K562 (cell line): ENCODE results near the gene APLF. TPM values are rescaled to one million over a fixed set of nuclear protein-coding genes. Genes with fewer than 3 reads are reported as not detected.

Experiments
- ARID2 ChIP-seq: fragments of 450-650 bp; IDR thresholded peaks from 2 replicates; pipeline ENCODE4 v1.6.1; 2017; ENCODE audit warnings: antibody characterized with exemption, mild to moderate bottlenecking
- BRD4 ChIP-seq: fragments of 200-600 bp; sonication (generic); IDR thresholded peaks from 2 replicates; pipeline ENCODE4 v1.6.1; 2017; ENCODE audit warnings: inconsistent platforms
- EZH2 ChIP-seq: IDR thresholded peaks from 2 replicates; pipeline ENCODE4 v1.6.1; 2012; ENCODE audit warnings: low read depth, mild to moderate bottlenecking, inconsistent platforms, low read length, borderline replicate concordance
- FOXM1 ChIP-seq, 2 experiments: fragments of 450-650 bp in 1 of 2; sonication (generic) in 1 of 2; formaldehyde crosslinking in 1 of 2; IDR thresholded peaks; 2 replicates each; pipeline versions ENCODE4 v1.6.1 to v1.9.0; 2017 to 2022; ENCODE audit warnings: low read depth in 2 of 2, mild to moderate bottlenecking in 2 of 2, missing genetic modification reagents in 1 of 2, moderate library complexity in 1 of 2
- GATAD2A ChIP-seq: fragments of 450-650 bp; IDR thresholded peaks from 2 replicates; pipeline ENCODE4 v1.6.1; 2017
- NFIC ChIP-seq: fragments of 450-650 bp; IDR thresholded peaks from 2 replicates; pipeline ENCODE4 v1.6.1; 2017; ENCODE audit warnings: mild to moderate bottlenecking, inconsistent platforms
- POLR3A ChIP-seq: IDR thresholded peaks from 2 replicates; pipeline ENCODE4 v1.6.1; 2011; ENCODE audit warnings: borderline replicate concordance, mild to moderate bottlenecking, moderate library complexity; ENCODE audit not compliant: insufficient read length, insufficient read depth; ENCODE audit errors: extremely low read depth
- SMAD1 ChIP-seq: fragments of 150-350 bp; IDR thresholded peaks from 2 replicates; pipeline ENCODE4 v1.6.1; 2014; ENCODE audit warnings: low read length, low read depth; ENCODE audit not compliant: partially characterized antibody
- TAF15 ChIP-seq: fragments of 200-400 bp; formaldehyde crosslinking; IDR thresholded peaks from 2 replicates; pipeline ENCODE4 v1.6.1; 2017; ENCODE audit warnings: mild to moderate bottlenecking, low read depth, low read length, moderate library complexity
- ZNF347 ChIP-seq: fragments of 450-650 bp; formaldehyde crosslinking; IDR thresholded peaks from 2 replicates; pipeline ENCODE4 v1.4.0; 2020; ENCODE audit warnings: low read depth, mild to moderate bottlenecking, moderate library complexity
- ZNF551 ChIP-seq: fragments of 250-450 bp; sonication (Bioruptor Pico); IDR thresholded peaks from 2 replicates; pipeline ENCODE4 v1.5.0; 2021; ENCODE audit warnings: mild to moderate bottlenecking, moderate library complexity
- ZNF644 ChIP-seq: fragments of 200-800 bp; sonication (Bioruptor generic); IDR thresholded peaks from 2 replicates; pipeline ENCODE4 v1.6.1; 2016; ENCODE audit warnings: low read depth, missing genetic modification characterization, missing compliant biosample characterization
- polyA plus RNA-seq, 8 experiments: library from polyadenylated mRNA; depleted of rRNA in 4 of 8; stranded (reverse) in 5 of 8; unstranded in 3 of 8; fragments of >200 nt; fragmentation: Nextera tagmentation in 2 of 8; fragmentation: Illumina TruSeq in 1 of 8; extraction: Ambion mirVana in 2 of 8; extraction: Trizol in 1 of 8; gene quantifications; 2 replicates each; pipeline versions ENCODE4 v1.2.1 to v1.2.3, GENCODE V29; 2011 to 2014; ENCODE audit warnings: inconsistent platforms in 1 of 8, missing spikeins in 1 of 8
- total RNA-seq, 7 experiments: library from RNA; depleted of rRNA in 6 of 7; stranded (reverse); fragments of >200 nt in 6 of 7; fragmentation: Illumina TruSeq in 2 of 7; extraction: Trizol in 2 of 7; gene quantifications; 2 replicates each; pipeline versions ENCODE4 v1.2.1 to v1.2.3, GENCODE V29; 2011 to 2021; ENCODE audit warnings: low replicate concordance in 1 of 7
- TF ChIP-seq, protein P1 (sequence below): fragments of 250-450 bp; sonication (Bioruptor Pico); IDR thresholded peaks from 2 replicates; pipeline ENCODE4 v1.4.0; 2020; ENCODE audit warnings: mild to moderate bottlenecking, moderate library complexity, borderline replicate concordance
- TF ChIP-seq, protein P2 (sequence below): fragments of 450-650 bp; IDR thresholded peaks from 2 replicates; pipeline ENCODE4 v1.6.1; 2018; ENCODE audit warnings: mild to moderate bottlenecking, low read depth; ENCODE audit not compliant: partially characterized antibody

APLF gene
- total and polyA plus RNA-seq, 9 of the 15 experiments (the other 6 are each of a cell fraction or from before 2014, with no cell fraction given), result 0.07 to 1.1 (median 0.71) TPM

DNA sequence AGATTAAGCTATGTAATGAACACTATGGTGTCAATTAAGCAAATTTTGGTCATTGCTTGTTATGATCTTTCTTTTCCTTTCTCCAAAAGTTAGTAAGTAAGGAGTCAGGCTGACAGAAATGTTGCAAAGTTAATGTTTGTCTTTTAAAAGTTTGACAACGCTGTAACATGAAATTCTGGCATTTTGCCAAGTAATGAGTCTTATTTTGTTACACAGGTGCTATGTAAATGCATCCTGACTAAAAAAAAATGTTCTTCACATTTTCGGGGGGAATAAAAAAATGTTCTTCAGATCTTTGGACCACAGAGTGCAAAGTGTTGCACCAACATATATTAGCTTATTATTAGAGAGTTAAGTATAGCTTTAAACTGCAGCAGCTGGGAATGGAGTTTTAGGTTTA lies 121.2 kb downstream of the APLF start (continued):
- TF ChIP-seq, protein P1, sequence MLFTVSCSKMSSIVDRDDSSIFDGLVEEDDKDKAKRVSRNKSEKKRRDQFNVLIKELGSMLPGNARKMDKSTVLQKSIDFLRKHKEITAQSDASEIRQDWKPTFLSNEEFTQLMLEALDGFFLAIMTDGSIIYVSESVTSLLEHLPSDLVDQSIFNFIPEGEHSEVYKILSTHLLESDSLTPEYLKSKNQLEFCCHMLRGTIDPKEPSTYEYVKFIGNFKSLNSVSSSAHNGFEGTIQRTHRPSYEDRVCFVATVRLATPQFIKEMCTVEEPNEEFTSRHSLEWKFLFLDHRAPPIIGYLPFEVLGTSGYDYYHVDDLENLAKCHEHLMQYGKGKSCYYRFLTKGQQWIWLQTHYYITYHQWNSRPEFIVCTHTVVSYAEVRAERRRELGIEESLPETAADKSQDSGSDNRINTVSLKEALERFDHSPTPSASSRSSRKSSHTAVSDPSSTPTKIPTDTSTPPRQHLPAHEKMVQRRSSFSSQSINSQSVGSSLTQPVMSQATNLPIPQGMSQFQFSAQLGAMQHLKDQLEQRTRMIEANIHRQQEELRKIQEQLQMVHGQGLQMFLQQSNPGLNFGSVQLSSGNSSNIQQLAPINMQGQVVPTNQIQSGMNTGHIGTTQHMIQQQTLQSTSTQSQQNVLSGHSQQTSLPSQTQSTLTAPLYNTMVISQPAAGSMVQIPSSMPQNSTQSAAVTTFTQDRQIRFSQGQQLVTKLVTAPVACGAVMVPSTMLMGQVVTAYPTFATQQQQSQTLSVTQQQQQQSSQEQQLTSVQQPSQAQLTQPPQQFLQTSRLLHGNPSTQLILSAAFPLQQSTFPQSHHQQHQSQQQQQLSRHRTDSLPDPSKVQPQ (CRISPR knock-in tag), result no peak
- TF ChIP-seq GATAD2A (no peak), SMAD1 (peak; percentile 92), TAF15 (no peak), EZH2 (no peak), NFIC (peak; percentile 100), ZNF644 (tag) (no peak), BRD4 (no peak), ARID2 (no peak), ZNF347 (no peak), POLR3A (no peak), ZNF551 (CRISPR knock-in tag) (no peak), FOXM1 (IDR thresholded peaks at IDR 0.05; ENCODE audit: low read depth) (no peak), FOXM1 (CRISPR knock-in tag; IDR thresholded peaks at IDR 0.05; ENCODE audit: low read depth) (no peak)
- TF ChIP-seq, protein P2, sequence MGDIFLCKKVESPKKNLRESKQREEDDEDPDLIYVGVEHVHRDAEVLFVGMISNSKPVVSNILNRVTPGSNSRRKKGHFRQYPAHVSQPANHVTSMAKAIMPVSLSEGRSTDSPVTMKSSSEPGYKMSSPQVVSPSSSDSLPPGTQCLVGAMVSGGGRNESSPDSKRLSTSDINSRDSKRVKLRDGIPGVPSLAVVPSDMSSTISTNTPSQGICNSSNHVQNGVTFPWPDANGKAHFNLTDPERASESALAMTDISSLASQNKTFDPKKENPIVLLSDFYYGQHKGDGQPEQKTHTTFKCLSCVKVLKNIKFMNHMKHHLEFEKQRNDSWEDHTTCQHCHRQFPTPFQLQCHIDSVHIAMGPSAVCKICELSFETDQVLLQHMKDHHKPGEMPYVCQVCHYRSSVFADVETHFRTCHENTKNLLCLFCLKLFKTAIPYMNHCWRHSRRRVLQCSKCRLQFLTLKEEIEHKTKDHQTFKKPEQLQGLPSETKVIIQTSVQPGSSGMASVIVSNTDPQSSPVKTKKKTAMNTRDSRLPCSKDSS, result no peak
